ENCODE results near the gene DDX23. TPM values are rescaled to one million over a fixed set of nuclear protein-coding genes. Genes with fewer than 3 reads are reported as not detected.

Gene DDX23
- total RNA-seq, 1 experiment from 2014 or later: 107 TPM

DNA sequence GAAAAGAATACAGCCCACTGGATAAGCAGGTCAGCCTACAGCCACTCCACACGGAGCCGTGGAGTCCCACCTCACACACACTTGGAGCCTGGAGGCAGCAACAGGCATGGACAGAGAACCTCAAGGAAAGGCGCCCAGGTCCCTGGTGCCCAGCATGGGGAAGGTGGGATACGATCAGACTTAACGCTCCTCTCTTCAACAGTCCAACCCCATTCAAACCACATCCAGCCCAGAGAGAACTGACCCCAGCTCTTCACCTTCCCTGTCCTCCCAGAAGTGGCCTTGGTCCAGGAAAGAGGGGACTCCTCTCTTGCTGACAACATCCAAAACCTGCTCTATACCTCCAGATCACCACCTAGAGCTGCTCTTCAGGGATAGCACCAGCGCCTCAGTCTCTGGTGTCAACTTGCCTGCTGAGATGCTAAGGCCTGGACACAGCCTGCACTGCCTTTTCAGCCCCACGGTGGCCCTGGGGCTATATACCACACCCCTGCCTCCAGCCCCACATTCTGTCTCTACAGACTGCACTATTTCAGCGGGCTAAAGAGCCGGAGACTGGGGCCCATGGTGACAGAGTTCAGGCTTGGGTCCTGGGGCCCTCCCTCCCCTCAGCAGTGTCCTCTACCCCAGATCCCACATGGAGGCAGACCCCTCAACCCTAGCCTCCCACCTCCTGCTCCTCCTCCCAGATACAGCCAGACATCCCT is 70.1 kb downstream of the DDX23 start (continued):
- TF ChIP-seq, protein P1, sequence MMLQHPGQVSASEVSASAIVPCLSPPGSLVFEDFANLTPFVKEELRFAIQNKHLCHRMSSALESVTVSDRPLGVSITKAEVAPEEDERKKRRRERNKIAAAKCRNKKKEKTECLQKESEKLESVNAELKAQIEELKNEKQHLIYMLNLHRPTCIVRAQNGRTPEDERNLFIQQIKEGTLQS (CRISPR knock-in tag; conservative IDR thresholded peaks at IDR 0.05): no peak
- TF ChIP-seq ZNF138 (CRISPR knock-in tag; conservative IDR thresholded peaks at IDR 0.05): no peak

DNA sequence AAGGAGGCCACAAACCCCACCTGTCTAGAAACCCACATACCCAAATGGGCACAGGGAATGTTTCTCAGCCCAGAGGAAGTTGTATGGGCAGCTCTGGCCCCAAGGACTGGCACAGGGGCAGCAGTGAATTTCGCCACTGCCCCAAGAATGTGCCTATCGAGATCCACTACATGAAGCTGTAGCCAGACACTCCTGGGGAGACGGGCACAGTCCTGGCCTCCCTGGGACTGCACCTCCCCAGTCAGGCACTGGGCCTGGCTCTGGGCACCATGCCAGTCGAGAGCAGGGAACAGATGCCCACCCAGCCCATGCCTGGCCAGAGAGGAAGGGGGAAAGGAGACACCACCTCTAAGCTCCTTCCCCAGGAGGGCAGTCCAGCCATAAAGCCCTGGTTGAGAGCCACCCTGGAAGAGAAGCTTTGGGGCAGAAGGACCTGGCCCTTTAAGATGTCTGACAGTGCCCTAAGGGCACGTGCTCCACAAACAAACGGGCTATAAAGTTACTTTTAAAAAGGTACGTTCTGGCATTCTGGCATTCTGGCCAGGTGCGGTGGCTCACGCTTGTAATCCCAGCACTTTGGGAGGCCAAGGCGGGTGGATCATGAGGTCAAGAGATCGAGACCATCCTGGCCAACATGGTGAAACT is 71.5 kb downstream of the DDX23 start:
- ATAC-seq (no peak), DNase-seq (ENCODE audit: low spot score) (no peak)
- Mint-ChIP-seq H3K36me3 (no peaks in the 10 kb centered on the region), H3K4me3 (no peak overlapping the region), H3K27me3 (ENCODE audit: low read depth) (no peaks in the 10 kb centered on the region), H3K9me3 (no peaks in the 10 kb centered on the region), H3K27ac (no peak overlapping the region), H3K4me1 (peaks cover 15% of the 10 kb centered on the region)
- TF ChIP-seq EMX1 (CRISPR knock-in tag; IDR thresholded peaks at IDR 0.05) (no peak), ZNF671 (CRISPR knock-in tag; IDR thresholded peaks at IDR 0.05) (no peak), FOXK1 (CRISPR knock-in tag; IDR thresholded peaks at IDR 0.05) (no peak), ZNF232 (CRISPR knock-in tag; IDR thresholded peaks at IDR 0.05) (no peak), TEAD4 (CRISPR knock-in tag; IDR thresholded peaks at IDR 0.05) (no peak), ZNF219 (CRISPR knock-in tag; IDR thresholded peaks at IDR 0.05; ENCODE audit: borderline replicate concordance) (no peak), ZNF416 (CRISPR knock-in tag; IDR thresholded peaks at IDR 0.05) (no peak)
- TF ChIP-seq, protein P2, sequence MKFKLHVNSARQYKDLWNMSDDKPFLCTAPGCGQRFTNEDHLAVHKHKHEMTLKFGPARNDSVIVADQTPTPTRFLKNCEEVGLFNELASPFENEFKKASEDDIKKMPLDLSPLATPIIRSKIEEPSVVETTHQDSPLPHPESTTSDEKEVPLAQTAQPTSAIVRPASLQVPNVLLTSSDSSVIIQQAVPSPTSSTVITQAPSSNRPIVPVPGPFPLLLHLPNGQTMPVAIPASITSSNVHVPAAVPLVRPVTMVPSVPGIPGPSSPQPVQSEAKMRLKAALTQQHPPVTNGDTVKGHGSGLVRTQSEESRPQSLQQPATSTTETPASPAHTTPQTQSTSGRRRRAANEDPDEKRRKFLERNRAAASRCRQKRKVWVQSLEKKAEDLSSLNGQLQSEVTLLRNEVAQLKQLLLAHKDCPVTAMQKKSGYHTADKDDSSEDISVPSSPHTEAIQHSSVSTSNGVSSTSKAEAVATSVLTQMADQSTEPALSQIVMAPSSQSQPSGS (CRISPR knock-in tag; IDR thresholded peaks at IDR 0.05; ENCODE audit: borderline replicate concordance, low read depth): no peak
- TF ChIP-seq, protein P1 (CRISPR knock-in tag; conservative IDR thresholded peaks at IDR 0.05): no peak
- TF ChIP-seq, protein P3, sequence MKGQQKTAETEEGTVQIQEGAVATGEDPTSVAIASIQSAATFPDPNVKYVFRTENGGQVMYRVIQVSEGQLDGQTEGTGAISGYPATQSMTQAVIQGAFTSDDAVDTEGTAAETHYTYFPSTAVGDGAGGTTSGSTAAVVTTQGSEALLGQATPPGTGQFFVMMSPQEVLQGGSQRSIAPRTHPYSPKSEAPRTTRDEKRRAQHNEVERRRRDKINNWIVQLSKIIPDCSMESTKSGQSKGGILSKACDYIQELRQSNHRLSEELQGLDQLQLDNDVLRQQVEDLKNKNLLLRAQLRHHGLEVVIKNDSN (CRISPR knock-in tag; IDR thresholded peaks at IDR 0.05): no peak
- TF ChIP-seq, protein P4, sequence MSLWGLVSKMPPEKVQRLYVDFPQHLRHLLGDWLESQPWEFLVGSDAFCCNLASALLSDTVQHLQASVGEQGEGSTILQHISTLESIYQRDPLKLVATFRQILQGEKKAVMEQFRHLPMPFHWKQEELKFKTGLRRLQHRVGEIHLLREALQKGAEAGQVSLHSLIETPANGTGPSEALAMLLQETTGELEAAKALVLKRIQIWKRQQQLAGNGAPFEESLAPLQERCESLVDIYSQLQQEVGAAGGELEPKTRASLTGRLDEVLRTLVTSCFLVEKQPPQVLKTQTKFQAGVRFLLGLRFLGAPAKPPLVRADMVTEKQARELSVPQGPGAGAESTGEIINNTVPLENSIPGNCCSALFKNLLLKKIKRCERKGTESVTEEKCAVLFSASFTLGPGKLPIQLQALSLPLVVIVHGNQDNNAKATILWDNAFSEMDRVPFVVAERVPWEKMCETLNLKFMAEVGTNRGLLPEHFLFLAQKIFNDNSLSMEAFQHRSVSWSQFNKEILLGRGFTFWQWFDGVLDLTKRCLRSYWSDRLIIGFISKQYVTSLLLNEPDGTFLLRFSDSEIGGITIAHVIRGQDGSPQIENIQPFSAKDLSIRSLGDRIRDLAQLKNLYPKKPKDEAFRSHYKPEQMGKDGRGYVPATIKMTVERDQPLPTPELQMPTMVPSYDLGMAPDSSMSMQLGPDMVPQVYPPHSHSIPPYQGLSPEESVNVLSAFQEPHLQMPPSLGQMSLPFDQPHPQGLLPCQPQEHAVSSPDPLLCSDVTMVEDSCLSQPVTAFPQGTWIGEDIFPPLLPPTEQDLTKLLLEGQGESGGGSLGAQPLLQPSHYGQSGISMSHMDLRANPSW (CRISPR knock-in tag; conservative IDR thresholded peaks at IDR 0.05; ENCODE audit: low read depth): no peak
- ChIA-PET CTCF (interaction anchor here (0.8 to 2.1 kb wide), 4 partner anchors 15 to 27 kb away, joined by 4 to 9 read pairs (median 5); no protein-coding TSS in a partner anchor), POLR2A (no interaction called here)

DNA sequence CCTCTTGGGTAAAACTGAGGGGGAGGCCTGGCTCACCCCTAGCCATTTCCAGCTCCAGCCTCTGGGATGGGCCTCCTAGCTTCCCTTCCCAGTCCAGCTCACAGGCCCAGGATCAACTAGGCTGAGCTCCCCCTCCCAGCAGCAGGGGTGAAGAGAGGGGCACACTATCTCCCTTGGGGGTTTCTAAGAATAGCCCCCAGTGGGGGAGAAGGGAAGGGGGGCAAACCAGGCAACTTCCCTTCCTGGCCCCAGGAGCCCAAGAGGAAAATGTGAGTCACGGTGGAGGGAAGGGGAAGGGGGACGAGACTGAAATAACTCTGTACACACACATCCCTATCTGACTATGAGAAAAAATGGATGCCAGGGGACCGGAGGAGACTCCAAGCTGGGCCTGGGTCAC is 72.1 kb downstream of the DDX23 start:
- peaks cover 15% of the 10 kb centered on the region for H3K4me1 Mint-ChIP-seq
- H3K36me3 Mint-ChIP-seq: no peaks in the 10 kb centered on the region
- ATAC-seq: no peak
- H3K4me3 Mint-ChIP-seq: no peak overlapping the region
- no peaks in the 10 kb centered on the region for H3K27me3 Mint-ChIP-seq (ENCODE audit: low read depth)
- DNase-seq (ENCODE audit: low spot score): no peak
- ChIA-PET POLR2A (interaction anchor here (1.3 kb wide), 1 partner anchor 10 kb away, joined by 3 read pairs; no protein-coding TSS in a partner anchor), CTCF (interaction anchor here (1.3 to 2.1 kb wide), 3 partner anchors 15 to 27 kb away, joined by 5 to 9 read pairs (median 5); no protein-coding TSS in a partner anchor)
- no peak overlapping the region for H3K27ac Mint-ChIP-seq
- no peaks in the 10 kb centered on the region for H3K9me3 Mint-ChIP-seq
- no peak for TF ChIP-seq ATF1 (CRISPR knock-in tag; IDR thresholded peaks at IDR 0.05)
- TF ChIP-seq TEAD4 (CRISPR knock-in tag; IDR thresholded peaks at IDR 0.05): no peak
- no peak for TF ChIP-seq ZNF121 (CRISPR knock-in tag; IDR thresholded peaks at IDR 0.05)
- TF ChIP-seq TP53 (CRISPR knock-in tag; IDR thresholded peaks at IDR 0.05): no peak
- TF ChIP-seq GTF2I (CRISPR knock-in tag; conservative IDR thresholded peaks at IDR 0.05): no peak
- TF ChIP-seq, protein P5, sequence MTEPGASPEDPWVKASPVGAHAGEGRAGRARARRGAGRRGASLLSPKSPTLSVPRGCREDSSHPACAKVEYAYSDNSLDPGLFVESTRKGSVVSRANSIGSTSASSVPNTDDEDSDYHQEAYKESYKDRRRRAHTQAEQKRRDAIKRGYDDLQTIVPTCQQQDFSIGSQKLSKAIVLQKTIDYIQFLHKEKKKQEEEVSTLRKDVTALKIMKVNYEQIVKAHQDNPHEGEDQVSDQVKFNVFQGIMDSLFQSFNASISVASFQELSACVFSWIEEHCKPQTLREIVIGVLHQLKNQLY (CRISPR knock-in tag; IDR thresholded peaks at IDR 0.05): no peak
- TF ChIP-seq RELA (CRISPR knock-in tag; IDR thresholded peaks at IDR 0.05; ENCODE audit: borderline replicate concordance): no peak
- TF ChIP-seq EMX1 (CRISPR knock-in tag; IDR thresholded peaks at IDR 0.05): no peak
- TF ChIP-seq FOXP1 (CRISPR knock-in tag; IDR thresholded peaks at IDR 0.05; ENCODE audit: borderline replicate concordance): no peak
- TF ChIP-seq, protein P6, sequence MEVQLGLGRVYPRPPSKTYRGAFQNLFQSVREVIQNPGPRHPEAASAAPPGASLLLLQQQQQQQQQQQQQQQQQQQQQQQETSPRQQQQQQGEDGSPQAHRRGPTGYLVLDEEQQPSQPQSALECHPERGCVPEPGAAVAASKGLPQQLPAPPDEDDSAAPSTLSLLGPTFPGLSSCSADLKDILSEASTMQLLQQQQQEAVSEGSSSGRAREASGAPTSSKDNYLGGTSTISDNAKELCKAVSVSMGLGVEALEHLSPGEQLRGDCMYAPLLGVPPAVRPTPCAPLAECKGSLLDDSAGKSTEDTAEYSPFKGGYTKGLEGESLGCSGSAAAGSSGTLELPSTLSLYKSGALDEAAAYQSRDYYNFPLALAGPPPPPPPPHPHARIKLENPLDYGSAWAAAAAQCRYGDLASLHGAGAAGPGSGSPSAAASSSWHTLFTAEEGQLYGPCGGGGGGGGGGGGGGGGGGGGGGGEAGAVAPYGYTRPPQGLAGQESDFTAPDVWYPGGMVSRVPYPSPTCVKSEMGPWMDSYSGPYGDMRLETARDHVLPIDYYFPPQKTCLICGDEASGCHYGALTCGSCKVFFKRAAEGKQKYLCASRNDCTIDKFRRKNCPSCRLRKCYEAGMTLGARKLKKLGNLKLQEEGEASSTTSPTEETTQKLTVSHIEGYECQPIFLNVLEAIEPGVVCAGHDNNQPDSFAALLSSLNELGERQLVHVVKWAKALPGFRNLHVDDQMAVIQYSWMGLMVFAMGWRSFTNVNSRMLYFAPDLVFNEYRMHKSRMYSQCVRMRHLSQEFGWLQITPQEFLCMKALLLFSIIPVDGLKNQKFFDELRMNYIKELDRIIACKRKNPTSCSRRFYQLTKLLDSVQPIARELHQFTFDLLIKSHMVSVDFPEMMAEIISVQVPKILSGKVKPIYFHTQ (CRISPR knock-in tag; IDR thresholded peaks at IDR 0.05): no peak
- no peak for TF ChIP-seq CREB1 (CRISPR knock-in tag; IDR thresholded peaks at IDR 0.05)
- TF ChIP-seq ZNF138 (CRISPR knock-in tag; conservative IDR thresholded peaks at IDR 0.05): no peak
- TF ChIP-seq, protein P7, sequence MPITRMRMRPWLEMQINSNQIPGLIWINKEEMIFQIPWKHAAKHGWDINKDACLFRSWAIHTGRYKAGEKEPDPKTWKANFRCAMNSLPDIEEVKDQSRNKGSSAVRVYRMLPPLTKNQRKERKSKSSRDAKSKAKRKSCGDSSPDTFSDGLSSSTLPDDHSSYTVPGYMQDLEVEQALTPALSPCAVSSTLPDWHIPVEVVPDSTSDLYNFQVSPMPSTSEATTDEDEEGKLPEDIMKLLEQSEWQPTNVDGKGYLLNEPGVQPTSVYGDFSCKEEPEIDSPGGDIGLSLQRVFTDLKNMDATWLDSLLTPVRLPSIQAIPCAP (CRISPR knock-in tag; IDR thresholded peaks at IDR 0.05): no peak

All from WTC11 (cell line).